GM12874 (cell line): ENCODE data around the gene INSC.

Experiments used
- TF ChIP-seq, protein P1 (sequence below): IDR thresholded peaks from 2 replicates; pipeline ENCODE4 v1.5.1; 2011; ENCODE audit warnings: low read depth, mild to moderate bottlenecking, control low read depth, low read length, moderate library complexity; ENCODE audit not compliant: insufficient read depth

Gene INSC

DNA sequence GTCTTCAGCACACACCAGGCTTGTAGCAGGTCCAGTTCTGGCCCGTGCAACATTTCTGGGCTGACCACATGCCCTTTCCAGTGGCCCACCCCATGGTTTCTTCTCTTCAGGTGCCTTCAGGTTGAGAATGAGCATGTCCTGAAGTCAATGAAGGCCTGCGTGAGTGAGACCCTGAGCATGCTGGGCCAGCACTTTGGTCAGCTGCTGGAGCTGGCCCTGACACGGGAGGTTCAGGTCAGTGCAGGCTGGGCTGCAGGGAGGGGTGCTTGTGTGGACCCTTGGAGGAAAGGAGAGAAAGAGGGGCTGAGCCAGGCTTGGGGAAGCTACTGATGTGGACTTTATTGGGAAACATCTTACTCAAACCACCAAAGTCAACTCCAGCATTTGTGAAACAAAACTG lies 63.5 kb downstream of the INSC start:
- TF ChIP-seq, protein P1, sequence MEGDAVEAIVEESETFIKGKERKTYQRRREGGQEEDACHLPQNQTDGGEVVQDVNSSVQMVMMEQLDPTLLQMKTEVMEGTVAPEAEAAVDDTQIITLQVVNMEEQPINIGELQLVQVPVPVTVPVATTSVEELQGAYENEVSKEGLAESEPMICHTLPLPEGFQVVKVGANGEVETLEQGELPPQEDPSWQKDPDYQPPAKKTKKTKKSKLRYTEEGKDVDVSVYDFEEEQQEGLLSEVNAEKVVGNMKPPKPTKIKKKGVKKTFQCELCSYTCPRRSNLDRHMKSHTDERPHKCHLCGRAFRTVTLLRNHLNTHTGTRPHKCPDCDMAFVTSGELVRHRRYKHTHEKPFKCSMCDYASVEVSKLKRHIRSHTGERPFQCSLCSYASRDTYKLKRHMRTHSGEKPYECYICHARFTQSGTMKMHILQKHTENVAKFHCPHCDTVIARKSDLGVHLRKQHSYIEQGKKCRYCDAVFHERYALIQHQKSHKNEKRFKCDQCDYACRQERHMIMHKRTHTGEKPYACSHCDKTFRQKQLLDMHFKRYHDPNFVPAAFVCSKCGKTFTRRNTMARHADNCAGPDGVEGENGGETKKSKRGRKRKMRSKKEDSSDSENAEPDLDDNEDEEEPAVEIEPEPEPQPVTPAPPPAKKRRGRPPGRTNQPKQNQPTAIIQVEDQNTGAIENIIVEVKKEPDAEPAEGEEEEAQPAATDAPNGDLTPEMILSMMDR = no peak

DNA sequence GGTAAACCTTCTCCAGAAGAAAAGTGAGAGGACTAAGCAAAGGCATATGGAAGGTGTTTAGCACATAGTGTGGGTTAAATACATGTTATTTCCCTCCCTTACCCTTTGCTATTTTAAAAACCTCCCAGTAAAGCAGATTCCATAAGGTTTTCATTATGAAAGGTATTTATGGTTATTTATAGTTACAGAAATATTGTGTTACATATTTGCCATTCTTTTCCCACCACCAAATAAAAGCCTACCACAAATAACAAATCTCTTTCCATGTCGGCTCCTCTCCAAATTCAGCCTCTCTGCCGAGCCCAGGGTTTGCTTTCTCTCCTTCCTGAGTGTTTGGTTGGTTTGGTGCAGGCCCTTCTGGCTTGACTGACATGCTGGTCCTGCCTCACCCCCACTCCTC lies 64.4 kb downstream of the INSC start:
- TF ChIP-seq, protein P1 = no peak

DNA sequence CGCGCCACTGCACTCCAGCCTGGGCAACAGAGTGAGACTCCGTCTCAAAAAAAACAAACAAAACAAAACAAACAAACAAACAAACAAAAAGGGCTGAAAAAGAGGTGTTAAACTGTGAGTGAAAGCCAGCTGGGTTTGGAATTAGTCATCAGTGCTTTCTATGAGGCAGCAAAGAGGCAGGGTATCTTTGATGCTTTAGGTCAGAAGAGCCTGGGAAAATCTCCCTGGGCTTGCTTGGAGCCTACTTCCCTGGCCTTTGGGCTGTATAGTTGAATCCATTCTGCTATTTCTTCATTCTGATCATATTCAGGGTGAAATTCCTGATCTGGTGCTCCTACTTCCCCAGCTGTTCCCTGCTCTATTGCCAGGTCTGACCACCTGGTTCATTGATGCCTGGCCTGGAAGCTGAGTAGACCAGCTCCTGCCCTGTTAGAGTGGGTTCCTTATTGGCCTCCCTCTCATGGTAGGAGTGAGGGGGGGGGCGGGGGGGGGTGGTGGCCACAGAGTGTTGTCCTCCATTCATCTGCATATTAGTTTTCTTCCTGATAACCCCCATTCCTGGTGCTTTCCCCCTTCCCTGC lies 65.6 kb downstream of the INSC start:
- TF ChIP-seq, protein P1 = no peak

DNA sequence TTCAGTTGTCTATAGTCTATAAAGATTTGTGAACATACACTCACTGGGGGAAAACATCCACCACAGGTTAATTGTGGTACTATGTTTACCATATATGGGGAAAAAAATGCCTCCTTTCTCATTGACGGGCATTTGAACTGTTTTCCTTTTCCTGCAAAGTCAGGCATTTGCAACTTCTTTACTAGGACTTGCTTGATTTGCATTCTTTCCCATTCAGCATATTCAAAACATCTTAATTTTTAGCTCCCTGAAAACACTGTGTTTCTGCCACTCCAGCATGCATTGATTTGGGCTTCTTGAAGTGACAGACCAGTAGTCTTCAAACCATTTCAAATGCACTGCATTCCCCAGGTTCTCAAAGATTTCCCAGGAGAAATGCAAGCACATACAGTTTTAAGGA lies 67.6 kb downstream of the INSC start:
- TF ChIP-seq, protein P1 = no peak

DNA sequence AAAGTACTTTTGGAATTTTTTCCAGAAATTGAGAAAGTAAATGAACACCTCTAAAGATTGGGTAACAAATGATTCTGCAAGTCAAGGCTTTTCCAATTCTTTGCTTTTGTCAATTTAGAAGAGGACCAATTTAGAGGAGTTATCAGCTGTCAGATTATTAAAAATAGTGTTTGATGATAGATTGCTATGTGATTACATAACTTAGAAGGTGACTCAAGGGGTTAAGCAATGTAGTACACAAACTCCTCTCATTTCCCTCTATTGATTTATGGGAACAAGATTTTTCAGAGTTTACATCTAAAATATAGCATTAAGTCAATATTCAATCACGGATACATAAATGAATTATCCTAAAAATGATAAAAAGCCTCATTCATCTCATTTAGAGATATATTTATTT lies 70.3 kb downstream of the INSC start:
- TF ChIP-seq, protein P1 = no peak

DNA sequence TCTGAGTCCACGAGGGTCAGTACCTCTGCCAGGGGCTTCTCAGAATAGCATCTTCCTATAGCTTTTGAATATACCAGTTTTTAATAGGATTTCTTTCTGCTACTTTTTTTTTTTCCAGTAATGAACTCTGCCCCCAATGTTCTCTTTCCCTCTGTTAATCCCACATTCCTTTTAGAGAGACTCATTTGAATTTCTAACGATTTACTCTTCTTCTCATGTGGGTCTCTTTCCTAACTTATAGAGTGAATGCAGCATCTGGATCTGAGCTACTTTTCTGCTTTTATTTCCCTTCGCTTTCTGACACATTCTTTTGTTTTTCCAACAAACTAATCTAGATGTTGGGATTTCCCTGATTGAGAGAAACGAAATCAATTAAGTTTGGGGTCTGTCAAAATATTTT lies 71.4 kb downstream of the INSC start:
- TF ChIP-seq, protein P1 = no peak

DNA sequence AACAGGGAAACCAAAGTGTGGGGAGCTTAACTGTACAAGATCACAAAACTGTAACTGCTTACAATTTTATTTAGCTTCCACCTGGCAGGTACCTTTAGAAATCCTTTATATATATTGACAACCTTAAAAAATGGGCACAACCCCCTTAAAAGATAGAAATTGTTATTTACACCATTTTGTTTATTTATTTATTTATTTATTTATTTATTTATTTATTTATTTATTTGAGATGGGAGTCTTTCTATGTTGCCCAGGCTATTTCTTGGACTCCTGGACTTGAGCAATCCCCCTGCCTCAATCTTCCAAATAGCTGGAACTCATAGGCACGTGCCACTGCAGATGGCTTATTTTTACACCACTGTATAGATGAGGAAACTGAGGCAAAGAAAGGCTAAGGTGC lies 74.5 kb downstream of the INSC start:
- TF ChIP-seq, protein P1 = no peak
